HUDEP-2 (cell line): ENCODE measurements around the gene RASSF5.

Source experiments
- DNase-seq, 76 experiments: peaks; one replicate each; lab custom pipeline; 2025; ENCODE audit not compliant: unreplicated experiment in 76 of 76; lab: John Stamatoyannopoulos, UW

RASSF5 gene

DNA sequence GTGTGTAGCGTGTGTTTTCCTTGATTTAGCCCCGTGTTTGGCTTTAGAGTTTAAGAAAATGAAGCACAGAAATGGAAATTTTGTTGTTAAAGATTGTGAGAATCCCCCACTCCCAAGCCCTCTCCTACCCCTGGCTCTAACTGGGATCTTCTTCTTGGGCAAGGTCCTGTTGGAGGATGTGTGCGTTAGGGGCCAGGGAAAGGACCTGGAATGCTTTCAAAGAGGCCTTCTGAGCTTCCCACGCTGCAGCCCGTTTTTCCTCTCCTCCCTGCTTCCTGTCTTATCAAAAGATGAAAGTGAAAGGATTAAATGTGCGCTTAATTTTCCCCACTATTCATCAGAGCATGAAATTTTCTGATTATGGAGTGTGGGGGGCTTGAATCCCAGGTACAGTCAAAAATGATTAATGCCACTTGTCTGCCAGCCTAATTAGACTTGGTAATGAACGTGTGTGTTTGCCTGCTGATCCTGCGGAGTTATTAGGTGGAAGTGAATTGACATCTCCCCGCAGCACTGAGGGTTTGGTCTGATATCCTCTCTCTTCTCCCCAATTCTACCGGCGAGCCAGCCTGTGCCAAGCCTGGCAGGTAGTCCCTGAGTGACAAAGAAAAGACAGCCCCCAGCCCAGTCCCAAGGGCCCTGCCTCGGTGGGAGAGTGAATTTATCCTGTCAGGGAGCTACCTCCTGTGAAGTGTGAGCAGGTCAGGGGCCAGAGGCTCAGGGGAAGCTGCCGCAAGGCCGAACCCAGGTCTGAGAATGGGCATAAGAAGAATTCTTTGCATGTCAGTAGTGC is 4.9 kb downstream of the RASSF5 start:
- no peak for DNase-seq

DNA sequence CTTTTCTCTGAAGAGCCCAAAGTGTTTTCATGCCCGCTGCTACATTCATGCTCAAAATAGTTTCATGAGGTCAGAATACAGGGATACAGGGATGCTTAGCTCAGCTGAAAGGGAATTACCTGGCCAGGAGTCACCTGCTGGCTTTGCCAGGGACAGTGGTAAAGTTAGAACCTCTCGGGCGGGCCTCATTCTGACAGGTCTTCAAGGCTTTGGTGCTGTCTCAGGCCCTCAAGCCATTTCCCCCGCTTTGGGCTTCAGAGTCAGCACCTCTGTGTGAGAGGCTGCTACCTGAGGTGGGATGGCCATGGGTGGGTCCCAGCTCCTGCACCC is 5.5 kb downstream of the RASSF5 start:
- DNase-seq = no peak

DNA sequence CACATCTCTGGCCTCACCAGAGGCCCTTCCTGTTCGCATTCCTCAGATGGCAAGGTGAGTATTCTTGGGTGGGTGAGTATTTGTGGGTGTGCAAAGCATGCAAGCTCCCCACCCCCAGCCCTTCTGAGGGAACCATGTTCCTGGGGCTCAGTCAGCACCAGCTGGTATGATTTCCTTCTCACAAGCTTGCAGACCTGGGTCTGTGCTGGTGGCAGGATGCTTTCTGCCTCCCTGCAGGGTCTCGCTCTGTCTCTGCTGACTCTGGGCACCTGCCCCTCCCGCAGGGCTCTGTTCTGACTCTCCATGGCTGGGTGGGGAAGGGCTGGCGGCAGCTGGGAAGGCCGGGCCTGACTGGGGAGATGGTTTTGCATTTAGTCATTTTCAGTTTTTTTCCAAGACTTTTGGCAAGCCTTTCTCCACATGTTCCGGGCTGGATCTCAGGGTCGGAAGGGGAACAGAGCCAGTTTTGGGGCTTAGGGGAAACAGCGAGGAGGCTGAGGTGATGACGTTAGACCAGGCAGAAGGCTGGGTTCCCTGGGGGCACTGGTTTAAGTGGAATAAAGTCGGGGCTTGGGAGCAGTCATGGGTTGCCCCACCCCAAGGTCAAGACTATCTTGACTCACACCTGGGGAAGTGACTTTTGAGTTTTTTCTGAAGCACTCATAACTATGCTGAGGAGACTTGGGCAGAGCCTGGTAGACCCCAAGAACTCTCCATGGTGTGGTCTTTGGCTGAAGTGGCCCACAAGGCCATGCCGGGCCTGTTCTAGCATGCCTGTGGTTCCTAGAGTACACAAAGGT is 6.2 kb downstream of the RASSF5 start:
- DNase-seq = no peak

DNA sequence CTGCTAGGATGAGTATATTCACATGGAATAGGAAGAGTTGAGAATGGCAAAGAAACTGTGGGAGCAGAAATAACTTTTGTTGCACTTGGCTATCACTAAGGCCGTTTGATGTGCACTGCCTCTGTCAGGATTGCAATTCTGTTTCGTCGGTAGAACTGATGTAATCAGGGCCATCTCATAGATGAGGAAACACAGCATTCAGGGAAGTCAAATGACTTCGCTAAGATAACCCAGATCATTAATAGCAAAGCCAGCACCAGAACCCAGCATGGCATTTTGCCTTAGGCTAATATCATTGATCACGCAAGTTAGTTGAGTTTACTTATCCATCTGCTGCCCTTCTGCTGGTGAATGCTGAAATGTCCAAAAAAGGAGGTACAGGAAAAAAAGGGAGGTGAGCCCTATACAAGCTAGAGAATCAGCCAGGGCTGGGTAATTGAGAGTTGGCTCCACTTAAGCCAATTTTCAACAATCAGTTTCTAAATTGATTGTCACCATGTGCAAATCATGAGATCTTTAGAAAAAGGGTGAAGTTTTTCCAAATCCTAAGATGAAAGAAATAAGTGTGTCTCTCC is 7.6 kb downstream of the RASSF5 start:
- no peak for DNase-seq

DNA sequence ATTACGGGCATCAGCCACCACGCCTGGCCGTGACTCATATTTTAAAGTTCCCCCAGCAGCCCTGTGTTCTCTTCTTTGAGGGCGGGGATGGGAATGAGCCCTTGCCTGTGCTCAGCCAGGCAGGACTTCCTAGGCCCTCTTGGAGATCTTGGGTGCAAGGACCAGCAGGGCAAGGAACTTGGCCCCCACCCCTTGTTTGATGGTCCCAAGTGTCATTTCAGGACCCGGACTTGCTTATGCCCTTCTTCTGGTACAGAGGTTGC is 9.3 kb downstream of the RASSF5 start:
- no peak for DNase-seq

DNA sequence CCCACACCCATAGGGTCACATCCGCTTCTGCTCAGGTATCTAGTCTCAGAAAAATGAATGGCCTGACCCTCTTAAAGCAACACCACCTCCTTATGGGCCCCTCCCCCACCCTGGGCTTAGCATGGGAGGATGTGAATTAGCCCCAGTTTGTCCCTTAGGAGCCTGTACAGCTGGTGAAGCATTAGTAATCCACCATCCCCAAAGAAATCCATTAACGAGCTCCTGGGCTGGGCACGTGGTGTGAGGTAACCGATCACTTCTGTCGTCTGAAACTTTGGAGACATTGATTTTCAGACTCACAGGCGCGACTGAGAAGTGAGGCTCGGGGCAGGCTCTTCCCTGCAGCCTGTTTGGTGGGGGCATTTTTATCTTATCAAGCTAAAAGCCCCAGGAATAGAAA is 10.5 kb downstream of the RASSF5 start:
- no peak for DNase-seq

DNA sequence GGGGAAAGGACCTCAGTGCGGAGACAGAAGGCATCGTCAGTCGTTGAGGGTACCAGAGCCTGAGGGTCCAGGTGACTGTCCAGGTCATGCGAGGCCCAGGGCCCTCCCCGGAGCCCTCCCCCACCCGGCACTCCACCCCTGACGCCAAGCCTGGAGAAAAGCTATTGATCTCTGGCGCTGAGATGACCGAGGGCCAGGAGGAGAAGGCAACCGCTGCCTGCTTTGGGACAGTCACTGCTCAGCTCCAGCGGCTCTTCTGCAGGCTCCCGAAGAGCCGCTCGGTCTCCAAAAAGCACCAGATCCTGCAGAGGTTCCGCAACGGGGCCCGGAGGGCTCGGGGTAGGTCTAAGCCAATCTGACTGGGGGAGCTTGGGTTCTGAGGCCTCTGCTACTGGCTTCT is 10.9 kb downstream of the RASSF5 start:
- DNase-seq = no peak

DNA sequence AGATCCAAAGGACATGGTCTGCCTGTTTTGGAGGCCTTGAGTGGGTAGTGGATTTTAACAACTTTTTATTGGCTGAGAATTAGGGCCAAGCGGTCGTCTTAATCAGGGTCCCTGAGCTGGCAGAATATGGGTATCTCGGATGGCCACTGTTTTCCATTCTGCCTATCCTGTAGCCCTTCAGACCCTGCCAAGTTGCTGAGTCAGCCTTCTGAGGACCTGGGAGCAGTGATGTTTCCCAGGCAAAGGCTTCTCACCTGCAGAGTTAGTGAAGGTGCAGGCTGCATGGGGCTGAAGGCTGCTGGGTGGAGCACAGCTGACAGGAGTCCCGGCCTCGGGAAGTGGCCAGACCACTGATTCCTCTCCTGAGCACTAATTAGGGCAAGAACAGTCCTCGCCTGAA is 11.4 kb downstream of the RASSF5 start:
- no peak for DNase-seq

DNA sequence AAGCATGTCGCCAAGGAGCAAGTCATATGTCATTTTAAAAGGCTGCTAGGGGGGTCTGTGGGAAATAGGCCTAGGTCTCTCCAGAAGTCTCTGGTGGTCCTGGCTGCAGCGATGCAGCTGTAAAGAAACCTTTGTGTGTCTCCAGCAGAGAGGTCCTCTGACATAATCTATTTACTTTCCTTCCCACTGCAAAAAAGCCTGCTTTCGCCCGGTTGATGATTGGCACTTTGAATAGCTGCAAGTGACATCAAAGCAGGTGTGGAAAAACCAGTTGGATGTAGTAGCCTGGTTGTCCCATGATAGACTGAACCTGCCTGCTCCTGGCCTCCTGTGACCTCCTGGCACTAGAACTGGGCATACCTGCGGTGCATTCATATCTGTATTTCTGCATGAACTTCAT is 13.8 kb downstream of the RASSF5 start:
- DNase-seq = no peak

DNA sequence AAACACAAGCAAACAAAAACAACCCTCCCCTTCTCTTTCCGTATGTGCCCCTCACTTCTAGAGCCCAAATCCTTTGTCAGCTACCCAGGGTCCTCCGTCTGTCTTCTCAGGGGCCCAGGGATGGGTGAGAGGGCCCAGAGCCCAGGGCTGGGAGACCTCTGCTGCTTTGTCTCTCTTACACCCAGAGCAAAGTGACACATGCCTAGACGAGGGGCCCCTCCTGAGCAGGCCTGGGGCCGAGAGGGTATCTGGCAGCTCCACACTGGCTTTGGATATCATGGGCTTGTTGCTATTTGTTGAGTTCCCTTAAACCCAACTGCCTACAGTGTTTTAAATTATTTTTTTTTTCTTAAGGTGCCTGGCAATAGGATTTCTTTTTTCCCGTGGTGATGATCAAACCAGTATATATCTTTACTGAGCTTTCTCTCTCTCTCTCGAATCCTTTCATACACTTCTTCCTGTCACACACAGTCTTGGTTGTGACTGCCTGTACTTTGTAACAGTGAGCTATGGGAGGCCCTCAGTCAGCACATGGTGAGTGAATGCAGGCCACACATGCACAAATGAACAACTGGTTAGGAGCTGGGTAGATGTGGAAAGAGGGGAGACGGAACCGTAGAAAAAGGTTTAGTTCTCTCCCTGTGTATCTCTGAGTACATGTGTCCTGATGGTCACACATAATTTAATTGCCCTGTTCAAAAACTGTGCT is 14.5 kb downstream of the RASSF5 start:
- no peak for DNase-seq

DNA sequence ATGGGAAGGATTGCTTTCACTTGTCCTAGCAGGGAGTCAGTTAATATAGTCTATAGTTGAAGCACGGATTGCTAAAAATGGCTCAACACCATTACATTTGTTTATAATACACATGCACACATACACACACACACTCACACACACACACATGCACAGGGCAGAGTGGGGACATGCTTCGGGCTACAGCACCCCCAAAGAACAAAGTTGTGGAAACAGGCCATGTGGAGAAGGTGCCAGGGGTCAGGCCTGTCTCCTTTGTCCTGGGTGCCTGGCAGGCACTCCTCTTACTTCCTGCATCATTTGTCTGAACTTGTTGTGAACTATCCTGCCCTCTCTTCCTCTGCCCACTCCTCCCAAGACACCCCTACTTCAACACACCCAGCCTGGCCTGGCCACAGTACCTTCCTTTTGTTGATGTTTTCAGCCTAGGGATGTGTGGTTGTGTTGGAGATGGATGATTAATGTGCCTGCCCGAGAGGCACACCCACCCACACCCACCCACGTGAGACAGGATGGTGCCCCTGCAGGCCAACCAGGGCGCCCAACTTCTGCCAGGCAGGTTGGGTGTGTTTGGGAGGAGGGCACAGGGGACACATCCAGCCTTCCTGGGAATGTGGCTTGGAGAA is 17.5 kb downstream of the RASSF5 start:
- peak in 7 of 76 experiments; percentile 2 to 26 (median 11) for DNase-seq

DNA sequence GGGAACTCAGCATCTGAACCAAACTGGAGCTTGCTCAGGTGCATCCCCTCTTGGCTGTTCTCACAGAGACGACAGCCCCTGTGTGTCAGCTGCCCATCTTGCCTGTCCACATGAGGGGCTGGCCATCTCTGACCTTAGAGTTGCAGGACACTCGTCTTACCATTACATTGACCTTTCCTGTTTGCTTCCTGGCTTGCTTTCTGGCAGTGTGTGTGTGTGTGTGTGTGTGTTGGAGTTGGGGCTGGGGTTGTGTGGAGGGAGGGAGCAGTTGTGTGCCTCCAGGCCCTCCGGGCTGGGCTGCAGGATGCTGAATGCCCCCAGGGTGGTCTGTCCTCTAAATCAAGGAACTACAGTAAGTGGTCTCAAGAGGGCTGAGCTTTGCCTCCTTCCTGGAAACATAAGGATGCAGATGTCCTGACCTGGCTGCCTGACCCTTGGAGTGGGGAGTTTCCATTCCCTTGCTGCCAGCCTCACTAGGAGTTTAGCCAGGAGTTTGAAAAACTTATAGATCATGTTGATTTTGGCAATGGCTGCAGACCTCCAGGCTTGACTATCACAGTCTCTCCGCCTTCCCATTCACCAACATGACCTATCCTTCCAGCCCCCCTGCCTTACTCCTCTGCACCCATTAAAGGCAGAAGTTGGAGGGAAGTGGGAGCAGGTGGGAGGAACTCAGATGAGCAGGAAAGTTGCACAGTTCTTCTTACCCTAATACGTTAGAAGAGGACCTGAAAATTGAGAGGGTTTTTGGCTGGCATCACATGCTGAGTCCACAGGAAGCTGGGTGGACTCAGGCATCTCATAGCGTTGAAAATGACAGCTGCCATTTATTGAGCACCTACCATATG is 19.0 kb downstream of the RASSF5 start:
- no peak for DNase-seq

DNA sequence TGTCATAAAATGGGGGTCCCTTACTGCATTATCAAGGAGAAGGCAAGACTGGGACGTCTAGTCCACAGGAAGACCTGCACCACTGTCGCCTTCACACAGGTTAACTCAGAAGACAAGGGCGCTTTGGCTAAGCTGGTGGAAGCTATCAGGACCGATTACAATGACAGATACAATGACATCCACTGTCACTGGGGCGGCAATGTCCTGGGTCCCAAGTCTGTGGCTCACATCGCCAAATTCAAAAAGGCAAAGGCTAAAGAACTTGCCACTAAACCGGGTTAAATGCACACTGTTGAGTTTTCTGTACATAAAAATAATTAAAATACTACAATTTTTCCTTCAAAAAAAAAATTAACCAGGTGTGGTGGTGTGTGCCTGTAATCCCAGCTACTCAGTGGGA is 22.1 kb downstream of the RASSF5 start:
- DNase-seq = no peak

DNA sequence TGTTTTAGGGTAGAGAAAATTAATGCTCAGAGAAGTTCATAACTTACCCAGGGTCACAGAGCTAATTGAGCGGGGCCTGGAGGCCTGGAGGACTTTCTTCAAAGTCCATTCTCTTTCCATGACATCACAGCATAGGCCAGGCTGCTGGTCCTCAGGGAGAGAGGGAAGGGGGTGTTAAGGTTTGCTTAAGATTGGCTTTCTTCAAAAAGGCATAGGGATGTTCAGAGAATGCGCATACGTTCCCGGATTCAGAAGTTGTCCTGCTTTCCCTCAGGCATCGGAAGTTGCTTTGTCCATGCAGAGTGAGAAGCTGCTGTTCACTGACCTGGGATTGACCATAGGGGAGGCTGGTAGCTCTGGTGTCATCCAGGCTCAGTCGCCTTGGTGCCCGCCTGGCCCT is 25.0 kb downstream of the RASSF5 start:
- no peak for DNase-seq

DNA sequence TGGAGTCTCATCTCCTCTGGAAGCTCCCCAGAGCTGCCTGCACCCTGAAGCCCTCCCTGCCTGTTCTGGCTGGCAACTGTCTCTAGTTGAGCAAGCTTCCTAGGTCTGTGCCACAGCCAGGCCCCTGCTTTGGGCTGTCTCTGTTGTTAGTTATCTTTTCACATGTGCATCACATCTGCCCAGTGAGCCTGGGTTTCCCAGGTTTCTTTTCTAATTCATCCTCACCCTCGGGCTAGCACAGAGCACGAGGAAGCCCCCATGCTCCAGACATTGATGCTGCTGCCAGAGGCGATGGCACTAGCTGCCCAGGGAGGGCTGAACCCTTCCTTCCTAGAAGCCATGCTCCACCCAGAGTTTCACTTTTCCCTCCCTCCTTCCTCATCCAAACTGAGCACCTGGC is 27.2 kb downstream of the RASSF5 start:
- DNase-seq = no peak

DNA sequence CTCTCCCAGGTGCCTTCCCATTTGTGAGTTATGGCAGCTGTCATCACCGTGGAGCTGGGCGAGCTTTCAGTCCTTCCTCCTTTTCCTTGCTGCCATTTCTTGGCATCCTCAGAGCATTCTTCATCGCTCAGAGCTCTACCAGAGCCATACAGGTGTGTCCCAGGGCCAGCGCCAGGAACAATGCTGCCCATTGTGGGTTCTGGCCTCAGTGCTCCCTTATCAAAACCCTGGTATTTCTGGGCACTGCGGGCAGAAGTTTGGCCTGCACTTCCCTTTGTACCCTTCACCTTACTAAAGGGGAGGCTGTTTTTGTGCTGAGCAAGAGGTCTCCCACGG is 28.5 kb downstream of the RASSF5 start:
- DNase-seq = no peak

DNA sequence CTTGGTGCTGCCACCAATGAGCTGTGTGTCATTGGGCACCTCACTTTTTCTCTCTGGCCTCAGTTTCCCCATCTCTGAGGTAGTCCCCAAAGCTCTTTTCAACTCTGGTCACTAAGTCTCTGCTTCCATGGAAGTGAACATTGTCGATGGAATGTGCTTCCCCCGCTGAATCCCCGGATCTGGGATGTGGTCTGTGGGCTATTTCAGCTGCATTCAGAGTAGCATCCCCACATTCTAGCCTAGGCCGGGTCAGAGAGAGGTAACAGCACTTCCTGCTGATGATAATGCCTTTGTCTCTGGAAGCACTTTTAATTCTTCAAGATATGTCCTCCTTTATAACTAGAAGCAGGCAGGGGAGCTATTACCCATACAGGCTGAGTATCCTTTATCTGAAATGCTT is 29.8 kb downstream of the RASSF5 start:
- no peak for DNase-seq

DNA sequence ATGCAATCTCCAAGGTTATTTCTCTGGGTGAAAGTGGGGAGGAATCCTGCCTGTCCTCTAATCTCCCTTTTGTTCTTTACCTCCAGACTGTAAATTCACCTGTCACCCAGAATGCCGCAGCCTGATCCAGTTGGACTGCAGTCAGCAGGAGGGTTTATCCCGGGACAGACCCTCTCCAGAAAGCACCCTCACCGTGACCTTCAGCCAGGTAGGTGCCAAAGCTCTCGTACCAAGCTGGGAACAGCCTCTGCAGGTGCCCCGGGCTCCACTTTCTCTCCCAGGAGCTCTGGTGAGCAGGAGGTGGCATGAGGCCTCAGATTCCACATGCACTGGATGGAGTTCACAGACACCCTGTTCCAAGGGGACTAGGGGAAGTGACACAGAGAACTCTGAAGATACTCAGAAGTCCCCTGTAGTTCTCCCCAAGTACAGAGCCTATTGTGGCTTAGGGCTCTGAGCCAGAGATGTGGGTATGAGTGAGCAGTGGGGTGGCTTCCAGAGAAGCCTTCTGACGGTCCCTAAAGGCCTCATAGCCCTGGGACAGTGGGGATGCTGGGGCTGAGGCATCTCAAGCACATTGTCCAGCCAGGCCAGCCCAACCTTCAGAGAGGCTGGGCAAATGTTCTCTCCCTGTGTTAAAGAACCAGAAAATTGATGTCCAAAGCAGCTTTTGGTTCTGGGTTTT is 30.9 kb downstream of the RASSF5 start:
- DNase-seq = no peak

DNA sequence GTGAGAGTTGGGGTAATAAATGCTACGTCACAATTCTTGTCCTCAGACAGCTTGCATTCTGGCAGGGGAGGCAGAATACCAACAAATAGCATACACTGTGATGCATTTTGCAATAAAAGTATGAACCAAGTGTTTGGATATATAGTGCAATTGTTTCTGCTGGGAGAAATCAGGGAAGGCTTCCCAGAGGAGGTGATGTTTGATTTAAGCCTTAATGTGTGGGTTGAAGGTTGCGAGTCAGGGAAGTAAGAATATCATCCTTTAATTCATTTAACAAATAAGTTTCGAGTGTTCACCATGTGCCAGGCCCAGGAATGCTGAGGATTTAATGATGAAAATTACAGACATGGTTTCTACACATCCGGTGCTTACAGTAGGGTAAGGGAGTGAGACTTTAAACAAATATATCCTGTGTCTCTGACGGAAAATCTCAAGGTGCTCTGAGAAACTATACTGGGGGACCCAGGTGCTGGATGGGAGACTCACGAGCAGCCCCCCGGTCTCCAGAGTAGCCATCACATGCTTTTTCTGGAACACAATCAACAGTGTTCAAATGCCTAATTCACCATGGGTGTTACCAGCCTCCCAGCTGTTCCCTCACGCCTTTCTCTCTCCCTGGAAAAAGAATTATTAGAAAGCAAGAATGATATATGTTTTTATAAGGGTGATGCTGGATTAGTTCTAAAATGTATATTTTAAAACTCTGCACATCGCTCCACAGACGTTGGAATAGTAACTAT is 31.7 kb downstream of the RASSF5 start:
- DNase-seq = no peak
